ENCODE results near the gene IFI27. TPM values are rescaled to one million over a fixed set of nuclear protein-coding genes. Genes with fewer than 3 reads are reported as not detected.

IFI27 gene
- total RNA-seq, 1 donor from 2014 or later, result 1,022 TPM

GRCh38 chr14:94113490-94113889 is 3.0 kb downstream of the IFI27 start:
- no peak overlapping the region for H3K27ac ChIP-seq (ENCODE audit: low read depth, low read length)
- Mint-ChIP-seq H3K4me3 (ENCODE audit: unreplicated experiment) (peak overlapping the region; percentile 91), H3K9me3 (ENCODE audit: unreplicated experiment) (no peaks in the 10 kb centered on the region), H3K27me3 (ENCODE audit: low read depth, unreplicated experiment) (peaks cover 7% of the 10 kb centered on the region), H3K36me3 (ENCODE audit: low read depth, unreplicated experiment) (peaks cover 17% of the 10 kb centered on the region), H3K27ac (ENCODE audit: unreplicated experiment) (no peak overlapping the region), H3K4me1 (ENCODE audit: low read depth, unreplicated experiment) (peaks cover 30% of the 10 kb centered on the region)
- no peak overlapping the region for H2AFZ ChIP-seq (ENCODE audit: low read depth, low read length)
- H3K9ac ChIP-seq (ENCODE audit: low read length), result no peak overlapping the region
- H3K27me3 ChIP-seq (ENCODE audit: insufficient read depth, low read length), result peaks cover 4% of the 10 kb centered on the region
- no peak for FAIRE-seq
- H3K79me2 ChIP-seq (ENCODE audit: insufficient read depth, low read length), result no peaks in the 10 kb centered on the region
- peaks cover 6% of the 10 kb centered on the region for H3K4me1 ChIP-seq (ENCODE audit: insufficient read depth, low read length)
- TF ChIP-seq CTCF (IDR thresholded peaks at IDR 0.05; ENCODE audit: insufficient read depth, low read depth, low read length) (no peak), EZH2 (IDR thresholded peaks at IDR 0.05; ENCODE audit: insufficient read depth, low read length) (no peak)
- H3K4me2 ChIP-seq (ENCODE audit: low read length), result peak overlapping the region; percentile 7
- no peak overlapping the region for H3K4me3 ChIP-seq (ENCODE audit: insufficient read depth, low read depth, low read length)
- H3K36me3 ChIP-seq (ENCODE audit: insufficient read depth, low read length), result no peaks in the 10 kb centered on the region
- peak; percentile 50 for DNase-seq (ENCODE audit: low read depth)
- no peaks in the 10 kb centered on the region for H3K9me3 ChIP-seq (ENCODE audit: insufficient read depth, low read depth, low read length)
- no peaks in the 10 kb centered on the region for H4K20me1 ChIP-seq (ENCODE audit: insufficient read depth, low read length)

- Mint-ChIP-seq H3K9me3 (ENCODE audit: unreplicated experiment) (no peaks in the 10 kb centered on the region), H3K27ac (ENCODE audit: unreplicated experiment) (no peak overlapping the region), H3K4me3 (ENCODE audit: unreplicated experiment) (peak overlapping the region; percentile 64), H3K27me3 (ENCODE audit: low read depth, unreplicated experiment) (peaks cover 7% of the 10 kb centered on the region), H3K4me1 (ENCODE audit: low read depth, unreplicated experiment) (peaks cover 30% of the 10 kb centered on the region), H3K36me3 (ENCODE audit: low read depth, unreplicated experiment) (peaks cover 15% of the 10 kb centered on the region)
- Histone ChIP-seq H3K9ac (ENCODE audit: low read length) (no peak overlapping the region), H3K4me1 (ENCODE audit: insufficient read depth, low read length) (peaks cover 6% of the 10 kb centered on the region), H3K4me2 (ENCODE audit: low read length) (peak overlapping the region; percentile 7), H3K27ac (ENCODE audit: low read depth, low read length) (no peak overlapping the region), H4K20me1 (ENCODE audit: insufficient read depth, low read length) (no peaks in the 10 kb centered on the region), H3K27me3 (ENCODE audit: insufficient read depth, low read length) (peaks cover 4% of the 10 kb centered on the region), H3K4me3 (ENCODE audit: insufficient read depth, low read depth, low read length) (no peak overlapping the region), H3K36me3 (ENCODE audit: insufficient read depth, low read length) (no peaks in the 10 kb centered on the region), H3K79me2 (ENCODE audit: insufficient read depth, low read length) (no peaks in the 10 kb centered on the region), H2AFZ (ENCODE audit: low read depth, low read length) (no peak overlapping the region), H3K9me3 (ENCODE audit: insufficient read depth, low read depth, low read length) (no peaks in the 10 kb centered on the region)
- TF ChIP-seq EZH2 (IDR thresholded peaks at IDR 0.05; ENCODE audit: insufficient read depth, low read length) (no peak), CTCF (IDR thresholded peaks at IDR 0.05; ENCODE audit: insufficient read depth, low read depth, low read length) (no peak)
- FAIRE-seq (no peak), DNase-seq (ENCODE audit: low read depth) (peak; percentile 66)
These were observed 3.5 kb downstream of the IFI27 start for GRCh38 chr14:94113908-94114588.

- H3K27me3 Mint-ChIP-seq (ENCODE audit: low read depth, unreplicated experiment), result peaks cover 7% of the 10 kb centered on the region
- no peak overlapping the region for H3K9ac ChIP-seq (ENCODE audit: low read length)
- no peak for TF ChIP-seq CTCF (IDR thresholded peaks at IDR 0.05; ENCODE audit: insufficient read depth, low read depth, low read length)
- TF ChIP-seq EZH2 (IDR thresholded peaks at IDR 0.05; ENCODE audit: insufficient read depth, low read length), result no peak
- H3K79me2 ChIP-seq (ENCODE audit: insufficient read depth, low read length), result no peaks in the 10 kb centered on the region
- H3K4me2 ChIP-seq (ENCODE audit: low read length), result no peak overlapping the region
- DNase-seq (ENCODE audit: low read depth), result no peak
- H2AFZ ChIP-seq (ENCODE audit: low read depth, low read length), result no peak overlapping the region
- peaks cover 16% of the 10 kb centered on the region for H3K36me3 Mint-ChIP-seq (ENCODE audit: low read depth, unreplicated experiment)
- no peak overlapping the region for H3K27ac ChIP-seq (ENCODE audit: low read depth, low read length)
- peak overlapping the region; percentile 81 for H3K27ac Mint-ChIP-seq (ENCODE audit: unreplicated experiment)
- peak overlapping the region; percentile 60 for H3K4me3 Mint-ChIP-seq (ENCODE audit: unreplicated experiment)
- FAIRE-seq, result no peak
- peaks cover 3% of the 10 kb centered on the region for H3K9me3 Mint-ChIP-seq (ENCODE audit: unreplicated experiment)
- peaks cover 6% of the 10 kb centered on the region for H3K4me1 ChIP-seq (ENCODE audit: insufficient read depth, low read length)
- H3K4me1 Mint-ChIP-seq (ENCODE audit: low read depth, unreplicated experiment), result peaks cover 30% of the 10 kb centered on the region
- H4K20me1 ChIP-seq (ENCODE audit: insufficient read depth, low read length), result no peaks in the 10 kb centered on the region
- H3K27me3 ChIP-seq (ENCODE audit: insufficient read depth, low read length), result peaks cover 4% of the 10 kb centered on the region
- no peaks in the 10 kb centered on the region for H3K36me3 ChIP-seq (ENCODE audit: insufficient read depth, low read length)
- H3K4me3 ChIP-seq (ENCODE audit: insufficient read depth, low read depth, low read length), result no peak overlapping the region
- H3K9me3 ChIP-seq (ENCODE audit: insufficient read depth, low read depth, low read length), result no peaks in the 10 kb centered on the region
These were observed 4.1 kb downstream of the IFI27 start for GRCh38 chr14:94114589-94115057.

Data from astrocyte (in vitro differentiated cells and primary cell).